ENCODE measurements around the gene SPPL2C.
A peak's percentile ranks its signal among the peaks of the same experiment; 100 is the strongest.

SPPL2C gene

DNA sequence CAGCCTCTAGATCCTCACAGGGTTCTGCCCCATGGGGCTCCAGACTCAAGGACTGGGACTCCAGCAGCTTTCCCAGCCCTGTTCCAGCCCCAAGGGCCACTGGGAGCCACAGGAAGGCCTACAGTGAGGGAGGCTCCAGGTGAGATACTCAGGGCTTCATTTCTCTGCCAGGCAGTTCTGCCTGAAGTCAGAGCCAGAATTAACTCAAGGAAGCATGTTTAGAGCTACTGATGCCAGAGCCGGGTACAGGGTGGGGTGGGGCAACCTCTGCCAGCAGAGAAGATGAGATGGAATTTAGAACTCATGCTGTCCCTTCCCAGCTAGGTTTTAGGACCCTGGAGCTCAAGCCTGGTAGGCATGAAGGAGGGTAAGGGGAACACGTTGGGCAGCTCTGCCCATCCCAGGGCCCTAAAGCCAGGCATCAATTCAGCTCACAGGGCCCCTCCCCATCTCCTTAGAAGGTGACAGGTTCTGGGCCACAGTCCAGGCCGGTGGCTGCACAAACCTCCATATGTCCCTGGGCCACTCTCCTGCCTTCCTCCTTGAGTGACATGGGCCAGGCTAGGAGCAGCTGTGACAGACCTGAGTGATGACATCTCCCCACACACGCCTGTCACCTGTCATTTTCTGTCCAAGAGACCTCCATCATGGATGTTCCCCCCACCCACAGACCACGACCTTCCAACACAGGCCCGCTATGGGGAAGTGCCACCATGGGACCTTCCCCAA, 24.5 kb upstream of the SPPL2C start:
- DNase-seq (ENCODE audit: insufficient read length, low spot score) (no peak), FAIRE-seq (no peak)
- TF ChIP-seq POLR2A (IDR thresholded peaks at IDR 0.05; ENCODE audit: low read depth, low read length), result no peak

DNA sequence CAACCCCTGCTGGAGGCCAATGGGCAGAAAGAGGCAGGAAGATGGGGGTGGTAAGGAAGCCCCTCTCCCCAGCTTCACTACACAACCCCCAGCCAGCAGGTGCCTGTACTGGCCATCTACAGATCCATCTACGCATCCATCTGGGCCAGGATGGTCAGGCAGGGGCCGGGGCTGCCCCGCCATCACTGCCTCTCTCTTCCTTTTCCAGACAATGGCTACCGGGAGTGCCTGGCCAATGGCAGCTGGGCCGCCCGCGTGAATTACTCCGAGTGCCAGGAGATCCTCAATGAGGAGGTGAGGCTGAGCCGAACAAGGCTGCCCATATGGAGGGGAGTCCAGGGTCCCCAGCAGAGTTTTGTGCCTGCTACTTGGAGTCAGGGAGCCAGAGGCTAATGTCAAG, 23.5 kb upstream of the SPPL2C start:
- DNase-seq (ENCODE audit: insufficient read length, low spot score) (no peak), FAIRE-seq (no peak)
- TF ChIP-seq POLR2A (IDR thresholded peaks at IDR 0.05; ENCODE audit: low read depth, low read length), result no peak

DNA sequence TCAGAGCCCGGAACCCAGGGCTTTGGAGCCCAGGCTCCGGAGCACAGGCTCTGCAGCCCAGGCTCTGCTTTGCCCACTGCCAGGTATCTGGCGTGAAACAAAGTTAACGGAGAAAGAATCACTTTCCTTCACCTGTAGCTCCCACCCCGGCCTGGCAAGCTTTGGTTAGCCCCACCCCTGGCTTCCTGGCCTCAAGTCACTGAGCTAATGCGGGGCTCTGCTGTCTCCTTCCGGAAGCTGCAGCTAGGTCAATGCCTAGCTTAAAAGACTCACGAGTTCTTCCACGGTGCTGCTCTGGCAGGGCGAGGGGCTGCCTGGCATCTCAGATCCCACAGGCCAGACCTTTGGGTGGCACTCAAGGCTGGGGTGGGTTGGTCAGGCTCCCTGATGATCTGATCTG, 21.1 kb upstream of the SPPL2C start:
- FAIRE-seq (no peak), DNase-seq (ENCODE audit: insufficient read length, low spot score) (no peak)
- no peak for TF ChIP-seq POLR2A (IDR thresholded peaks at IDR 0.05; ENCODE audit: low read depth, low read length)

DNA sequence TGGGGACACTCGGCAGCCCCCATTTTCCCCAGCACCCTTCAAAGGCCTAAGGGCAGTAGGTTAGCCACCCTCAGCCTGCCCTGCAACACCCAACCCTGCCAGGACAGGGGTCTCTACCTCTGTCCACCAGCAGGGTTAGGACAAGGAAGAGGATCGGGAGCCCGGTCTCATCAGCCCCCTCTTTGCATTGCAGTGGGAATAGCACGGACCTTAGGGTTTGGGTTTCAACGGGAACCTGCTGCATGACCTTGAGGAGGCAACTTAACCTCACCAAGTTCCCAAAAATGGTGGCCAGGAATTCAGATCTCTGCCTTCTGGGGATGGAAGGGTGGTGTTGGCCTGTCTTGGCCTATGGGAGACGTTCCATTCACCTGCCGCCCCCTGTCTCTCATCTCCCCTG, 20.2 kb upstream of the SPPL2C start:
- FAIRE-seq (no peak), DNase-seq (ENCODE audit: insufficient read length, low spot score) (no peak)
- TF ChIP-seq POLR2A (IDR thresholded peaks at IDR 0.05; ENCODE audit: low read depth, low read length), result no peak

DNA sequence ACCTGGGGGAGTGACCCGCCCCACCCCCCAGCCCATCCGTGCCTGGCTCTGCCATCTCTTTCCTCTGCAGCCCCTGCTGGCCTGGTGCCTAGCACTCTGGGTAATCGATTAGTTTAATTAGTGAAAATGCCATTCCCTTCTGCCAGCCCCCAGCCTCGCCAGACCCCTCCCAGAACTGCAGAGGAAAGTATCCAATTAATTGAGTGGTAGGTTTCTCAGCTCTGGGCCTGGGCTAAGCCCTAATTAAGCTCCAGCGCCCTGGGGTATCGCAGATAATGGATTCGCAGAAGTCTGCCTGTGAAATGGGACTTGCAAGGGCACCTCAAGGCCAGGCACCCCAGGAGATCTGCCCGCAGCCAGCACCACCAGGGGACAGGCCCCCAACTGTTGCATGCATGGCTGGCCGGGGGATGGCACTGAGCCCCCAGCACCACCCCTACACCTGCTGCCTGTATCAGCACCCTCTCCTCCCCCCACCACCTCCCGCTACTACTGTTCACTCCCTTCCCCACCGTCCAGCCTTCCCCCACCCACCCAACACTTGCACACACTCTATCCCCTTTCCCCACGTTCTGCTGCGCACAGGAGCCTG, 19.7 kb upstream of the SPPL2C start:
- TF ChIP-seq POLR2A (IDR thresholded peaks at IDR 0.05; ENCODE audit: low read depth, low read length), result no peak
- DNase-seq (ENCODE audit: insufficient read length, low spot score), result no peak
- FAIRE-seq, result no peak

DNA sequence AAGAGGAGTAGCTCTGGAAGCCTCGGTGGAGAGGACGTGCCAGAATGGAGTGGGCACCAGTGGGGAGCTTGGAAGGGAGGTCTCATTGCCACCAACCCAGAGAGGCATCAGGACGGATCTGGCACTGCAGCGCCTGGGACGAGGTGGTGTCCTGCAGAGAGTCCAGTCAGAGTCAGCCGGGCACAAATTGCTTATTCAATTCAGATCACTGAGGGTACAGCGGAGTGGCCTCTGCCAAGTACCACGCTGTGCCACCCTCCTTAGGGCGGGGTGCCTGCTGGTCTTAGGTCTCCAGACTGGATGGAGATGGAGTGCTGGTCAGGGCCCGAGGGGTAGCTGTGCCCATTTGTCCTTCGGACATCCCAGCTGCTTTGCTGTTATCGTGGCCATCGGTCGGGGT, 18.9 kb upstream of the SPPL2C start:
- FAIRE-seq, result no peak
- no peak for TF ChIP-seq POLR2A (IDR thresholded peaks at IDR 0.05; ENCODE audit: low read depth, low read length)
- no peak for DNase-seq (ENCODE audit: insufficient read length, low spot score)

DNA sequence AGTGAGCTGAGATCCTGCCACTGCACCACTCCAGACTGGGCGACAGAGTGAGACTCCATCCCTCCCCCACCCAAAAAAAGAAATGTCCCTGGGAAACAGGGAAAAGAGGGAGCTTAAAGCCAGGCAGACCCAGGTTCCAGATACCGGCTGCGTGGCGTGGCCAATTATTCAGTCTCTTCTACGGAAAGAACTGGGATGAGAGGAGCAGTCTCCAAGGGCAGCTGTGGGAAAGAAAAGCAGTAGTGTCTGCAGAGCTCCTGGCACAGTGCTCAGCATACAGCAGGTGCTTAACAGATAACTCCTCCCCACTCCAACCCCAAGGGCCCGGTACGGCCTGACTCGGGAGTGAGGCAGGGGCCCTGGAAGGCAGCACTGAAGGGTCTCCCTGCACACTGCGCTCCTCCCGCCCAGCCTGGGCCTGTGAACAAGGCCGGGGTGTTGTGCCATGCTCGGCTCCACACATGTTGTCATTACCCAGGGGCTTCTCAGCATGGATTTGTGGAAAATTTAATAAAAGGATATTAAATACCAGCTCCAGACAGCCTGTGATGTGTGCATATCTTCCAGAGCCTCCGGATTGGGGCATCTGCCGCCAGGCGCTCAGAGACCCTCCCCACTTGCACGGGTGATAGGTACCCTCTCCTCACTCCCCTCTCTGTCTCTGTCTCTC, 17.6 kb upstream of the SPPL2C start:
- no peak for TF ChIP-seq POLR2A (IDR thresholded peaks at IDR 0.05; ENCODE audit: low read depth, low read length)
- FAIRE-seq, result no peak
- no peak for DNase-seq (ENCODE audit: insufficient read length, low spot score)

DNA sequence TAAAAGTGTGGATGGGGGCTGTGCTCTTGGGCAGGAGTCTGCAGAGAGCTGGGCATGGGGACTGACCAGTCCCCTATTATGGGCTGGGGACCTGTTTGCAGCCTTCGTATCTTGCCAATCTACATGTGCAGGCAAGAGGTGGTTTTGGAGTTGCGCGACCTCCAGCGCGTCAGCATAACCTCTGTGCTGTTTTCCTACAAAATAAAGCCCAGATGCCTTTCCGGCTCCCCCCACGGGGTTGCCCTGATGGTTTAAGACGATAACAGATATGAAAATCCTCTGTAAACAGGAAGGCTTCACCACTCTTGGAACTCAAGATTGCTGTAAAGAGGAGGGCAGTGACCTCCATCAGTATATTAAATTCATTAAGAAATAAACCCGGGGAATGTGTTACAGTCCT, 16.5 kb upstream of the SPPL2C start:
- no peak for TF ChIP-seq POLR2A (IDR thresholded peaks at IDR 0.05; ENCODE audit: low read depth, low read length)
- no peak for DNase-seq (ENCODE audit: insufficient read length, low spot score)
- no peak for FAIRE-seq

DNA sequence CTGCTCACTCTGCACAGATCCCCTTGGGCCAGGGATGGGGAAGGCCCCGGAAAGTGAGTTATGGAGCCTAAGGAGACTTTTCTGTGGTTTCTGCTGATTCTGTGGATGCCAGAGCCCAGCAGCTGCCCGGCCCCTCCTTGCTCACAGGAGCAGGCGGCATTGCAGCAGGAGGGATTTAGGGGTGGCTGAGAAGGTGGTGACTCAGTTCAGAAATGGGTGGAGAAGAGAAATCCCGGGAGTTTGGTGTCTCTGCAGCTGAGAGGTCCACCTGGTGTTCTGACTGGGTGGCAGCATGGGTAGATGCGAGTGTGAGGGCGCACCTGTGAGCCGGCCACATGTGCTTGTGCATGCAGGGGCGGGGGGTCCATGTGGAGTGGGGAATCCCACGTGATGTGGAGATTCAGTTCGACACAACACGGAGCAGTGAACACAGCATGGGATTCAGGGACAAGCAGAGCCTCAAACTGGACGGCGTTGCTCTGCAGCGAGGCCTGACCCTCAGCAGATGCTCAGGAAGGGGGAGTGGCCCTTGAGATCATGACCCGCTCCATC, 16.0 kb upstream of the SPPL2C start:
- no peak for TF ChIP-seq POLR2A (IDR thresholded peaks at IDR 0.05; ENCODE audit: low read depth, low read length)
- peak; percentile 77 for DNase-seq (ENCODE audit: insufficient read length, low spot score)
- FAIRE-seq, result no peak

DNA sequence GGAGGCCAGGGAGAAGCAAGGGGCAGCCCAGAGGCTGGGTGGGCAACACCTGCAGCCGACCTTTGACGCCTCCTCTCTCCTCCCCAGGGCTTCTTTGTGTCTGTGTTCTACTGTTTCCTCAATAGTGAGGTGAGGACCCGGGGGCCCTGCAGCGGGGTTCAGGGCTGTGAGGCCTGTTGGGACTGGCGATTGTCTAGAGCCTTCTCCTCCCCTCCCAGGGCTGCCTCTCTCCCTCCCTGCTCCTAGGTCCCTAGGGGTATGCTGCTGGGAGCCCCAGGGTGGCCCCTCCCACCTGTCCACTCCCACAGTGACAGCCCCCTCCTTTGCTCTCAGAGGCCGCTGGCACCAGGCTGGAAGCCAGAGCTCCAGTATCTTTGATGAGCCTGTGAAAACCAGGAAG, 10.8 kb upstream of the SPPL2C start:
- DNase-seq (ENCODE audit: insufficient read length, low spot score) (no peak), FAIRE-seq (no peak)
- no peak for TF ChIP-seq POLR2A (IDR thresholded peaks at IDR 0.05; ENCODE audit: low read depth, low read length)

DNA sequence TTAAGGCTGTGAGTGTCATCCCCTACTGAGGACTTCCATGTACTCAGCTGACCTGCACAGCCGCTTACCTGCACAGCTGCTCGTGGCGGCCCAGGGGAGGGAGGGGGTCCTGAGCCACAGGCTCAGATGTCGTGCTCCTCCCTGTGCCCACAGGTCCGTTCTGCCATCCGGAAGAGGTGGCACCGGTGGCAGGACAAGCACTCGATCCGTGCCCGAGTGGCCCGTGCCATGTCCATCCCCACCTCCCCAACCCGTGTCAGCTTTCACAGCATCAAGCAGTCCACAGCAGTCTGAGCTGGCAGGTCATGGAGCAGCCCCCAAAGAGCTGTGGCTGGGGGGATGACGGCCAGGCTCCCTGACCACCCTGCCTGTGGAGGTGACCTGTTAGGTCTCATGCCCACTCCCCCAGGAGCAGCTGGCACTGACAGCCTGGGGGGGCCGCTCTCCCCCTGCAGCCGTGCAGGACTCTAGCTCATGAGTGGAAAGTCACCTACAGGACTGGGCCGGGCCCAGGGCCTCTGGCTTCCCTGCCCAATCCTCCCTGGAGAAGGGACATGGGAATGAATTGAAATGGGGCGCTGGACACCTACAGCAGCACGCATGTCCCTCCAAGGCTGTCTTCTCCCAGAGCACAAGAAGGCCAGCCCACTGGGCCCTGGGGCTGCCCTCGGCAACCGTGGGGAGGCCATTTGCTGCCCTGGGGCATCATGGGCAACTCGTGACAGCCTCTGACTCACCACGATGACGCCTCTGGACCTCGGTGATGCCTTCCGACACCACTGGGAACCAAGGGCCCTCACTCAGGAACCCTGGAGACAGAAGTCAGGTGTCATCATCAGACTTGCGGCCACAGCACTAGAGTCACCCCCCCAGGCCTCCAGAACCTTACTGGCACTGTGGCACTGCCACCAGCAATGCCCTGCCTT, 9.9 kb upstream of the SPPL2C start:
- FAIRE-seq (no peak), DNase-seq (ENCODE audit: insufficient read length, low spot score) (peak; percentile 63)
- TF ChIP-seq POLR2A (IDR thresholded peaks at IDR 0.05; ENCODE audit: low read depth, low read length), result no peak

DNA sequence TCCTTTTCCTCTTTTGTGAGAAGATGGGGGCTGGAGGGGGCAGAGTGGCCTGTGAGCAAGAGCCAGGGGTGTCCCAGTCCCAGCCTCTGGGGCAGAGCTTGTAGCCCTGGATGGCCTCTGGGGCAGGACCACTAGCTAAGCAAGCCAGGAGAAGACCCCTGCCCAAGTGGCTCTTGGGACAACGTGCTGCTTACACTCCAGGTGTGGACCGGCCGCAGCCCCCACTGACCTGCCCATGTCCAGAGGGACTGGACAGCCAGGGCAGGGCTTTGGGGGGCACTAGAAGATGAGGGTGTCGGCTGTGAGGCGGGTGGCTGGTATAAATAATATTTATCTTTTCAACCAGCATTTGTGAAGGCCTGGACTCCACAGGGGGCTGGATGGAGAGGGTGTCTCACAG, 9.2 kb upstream of the SPPL2C start:
- FAIRE-seq (no peak), DNase-seq (ENCODE audit: insufficient read length, low spot score) (no peak)
- no peak for TF ChIP-seq POLR2A (IDR thresholded peaks at IDR 0.05; ENCODE audit: low read depth, low read length)

Measured in H54 (cell line).